Stimulated activated CD4-positive, alpha-beta T cell treated with anti-CD3 and anti-CD28 coated beads, Interleukin-1b, Interleukin-23, amount 100 ng/mL, for 1 hour (primary cell): Measurements from ENCODE around the gene ZNF367.
A peak's percentile ranks its signal among the peaks of the same experiment; 100 is the strongest.

Experiments
- DNase-seq, 2 donors: peaks; one replicate each; pipeline ENCODE4 v3.0.0-alpha.2; 2020; ENCODE audit warnings: low read depth in 2 of 2

The ZNF367 gene

GRCh38 chr9:96418083-96418919, at the start of gene ZNF367:
ZNF367 (minus strand) TSS chr9:96418370; CDS start chr9:96418032, 338 bp downstream.
- DNase-seq = peak; percentile 75 to 79

- no peak for DNase-seq
Measured at GRCh38 chr9:96467784-96468183, 49.6 kb upstream of the ZNF367 start.

- DNase-seq = no peak
Measured at GRCh38 chr9:96464426-96464825, 46.3 kb upstream of the ZNF367 start.

- DNase-seq = no peak
Measured at GRCh38 chr9:96462541-96462940, 44.4 kb upstream of the ZNF367 start.

- DNase-seq = no peak
Measured at GRCh38 chr9:96461336-96461735, 43.2 kb upstream of the ZNF367 start.

GRCh38 chr9:96460882-96461281, 42.7 kb upstream of the ZNF367 start:
- no peak for DNase-seq

- DNase-seq = no peak
Measured at GRCh38 chr9:96460470-96460869, 42.3 kb upstream of the ZNF367 start.

GRCh38 chr9:96459268-96460007, 41.3 kb upstream of the ZNF367 start:
- no peak for DNase-seq

- DNase-seq = no peak
Measured at GRCh38 chr9:96458226-96458625, 40.1 kb upstream of the ZNF367 start.

GRCh38 chr9:96457266-96457665, 39.1 kb upstream of the ZNF367 start:
- no peak for DNase-seq

- DNase-seq = no peak
Measured at GRCh38 chr9:96453625-96454024, 35.5 kb upstream of the ZNF367 start.

- DNase-seq = no peak
Measured at GRCh38 chr9:96450613-96451528, 32.7 kb upstream of the ZNF367 start.

GRCh38 chr9:96449845-96450612, 31.9 kb upstream of the ZNF367 start, which contains the start of gene HABP4:
HABP4 (plus strand) TSS chr9:96450169; CDS start chr9:96450280, 111 bp downstream.
- peak; percentile 92 to 96 for DNase-seq

- no peak for DNase-seq
Measured at GRCh38 chr9:96449523-96449844, 31.3 kb upstream of the ZNF367 start.

GRCh38 chr9:96448546-96449170, 30.5 kb upstream of the ZNF367 start:
- DNase-seq = no peak

GRCh38 chr9:96447406-96447805, 29.2 kb upstream of the ZNF367 start:
- DNase-seq = no peak

- no peak for DNase-seq
Measured at GRCh38 chr9:96442491-96442890, 24.3 kb upstream of the ZNF367 start.

- no peak for DNase-seq
Measured at GRCh38 chr9:96441798-96442445, 23.8 kb upstream of the ZNF367 start.

GRCh38 chr9:96440671-96441199, 22.6 kb upstream of the ZNF367 start:
- no peak for DNase-seq

GRCh38 chr9:96437454-96437853, 19.3 kb upstream of the ZNF367 start:
- no peak for DNase-seq
